Neural cell (in vitro differentiated cells): Measurements from ENCODE around the gene HIVEP3.

Experiments
- EZH2 ChIP-seq: fragments of 200-600, 300-800 bp; shearing (Covaris generic), sonication (generic); IDR thresholded peaks from 2 replicates; pipeline ENCODE4 v1.6.1; 2014; ENCODE audit warnings: antibody characterized with exemption, low read length, borderline replicate concordance, mild to moderate bottlenecking; ENCODE audit not compliant: insufficient read depth, poor library complexity, severe bottlenecking
- MXI1 ChIP-seq: fragments of 450-650 bp; conservative IDR thresholded peaks from 2 replicates; pipeline ENCODE4 v1.6.1; 2014; ENCODE audit warnings: antibody characterized with exemption, mild to moderate bottlenecking; ENCODE audit not compliant: poor library complexity, severe bottlenecking
- SMC3 ChIP-seq: fragments of 450-650 bp; conservative IDR thresholded peaks from 2 replicates; pipeline ENCODE4 v1.6.1; 2014; ENCODE audit warnings: antibody characterized with exemption, mild to moderate bottlenecking, moderate library complexity; ENCODE audit not compliant: poor library complexity
- TAF1 ChIP-seq: IDR thresholded peaks from 2 replicates; pipeline ENCODE4 v1.6.1; 2012; ENCODE audit warnings: low read depth
- TF ChIP-seq, protein P1 (sequence below): fragments of 450-650 bp; IDR thresholded peaks from 2 replicates; pipeline ENCODE4 v1.5.1; 2014; ENCODE audit warnings: antibody characterized with exemption, mild to moderate bottlenecking, moderate library complexity; ENCODE audit not compliant: poor library complexity, severe bottlenecking
- TF ChIP-seq, protein P2 (sequence below): IDR thresholded peaks from 2 replicates; pipeline ENCODE4 v1.6.1; 2012; ENCODE audit warnings: borderline replicate concordance

DNA sequence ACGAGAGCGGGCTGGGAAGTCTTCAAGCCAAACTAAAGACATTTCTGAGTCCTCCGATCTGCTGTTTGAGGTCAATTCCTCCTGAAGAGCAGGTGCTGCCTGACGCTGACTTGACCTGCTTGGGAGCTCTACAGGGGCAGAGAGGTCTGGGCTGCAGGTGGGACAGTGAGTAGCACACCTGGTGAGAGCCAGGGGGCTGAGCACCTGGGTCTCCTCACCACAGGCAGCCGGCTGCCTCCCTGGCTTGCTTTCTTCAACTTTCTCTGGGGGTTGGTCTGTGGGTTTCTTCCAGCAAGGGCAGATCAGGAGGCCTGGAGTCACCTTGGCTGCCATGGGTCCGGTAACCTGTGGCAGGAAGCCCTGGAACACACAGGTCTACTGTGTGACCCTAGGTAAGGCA lies 326.8 kb downstream of the HIVEP3 start:
- TF ChIP-seq SMC3, result no peak
- TF ChIP-seq, protein P1, sequence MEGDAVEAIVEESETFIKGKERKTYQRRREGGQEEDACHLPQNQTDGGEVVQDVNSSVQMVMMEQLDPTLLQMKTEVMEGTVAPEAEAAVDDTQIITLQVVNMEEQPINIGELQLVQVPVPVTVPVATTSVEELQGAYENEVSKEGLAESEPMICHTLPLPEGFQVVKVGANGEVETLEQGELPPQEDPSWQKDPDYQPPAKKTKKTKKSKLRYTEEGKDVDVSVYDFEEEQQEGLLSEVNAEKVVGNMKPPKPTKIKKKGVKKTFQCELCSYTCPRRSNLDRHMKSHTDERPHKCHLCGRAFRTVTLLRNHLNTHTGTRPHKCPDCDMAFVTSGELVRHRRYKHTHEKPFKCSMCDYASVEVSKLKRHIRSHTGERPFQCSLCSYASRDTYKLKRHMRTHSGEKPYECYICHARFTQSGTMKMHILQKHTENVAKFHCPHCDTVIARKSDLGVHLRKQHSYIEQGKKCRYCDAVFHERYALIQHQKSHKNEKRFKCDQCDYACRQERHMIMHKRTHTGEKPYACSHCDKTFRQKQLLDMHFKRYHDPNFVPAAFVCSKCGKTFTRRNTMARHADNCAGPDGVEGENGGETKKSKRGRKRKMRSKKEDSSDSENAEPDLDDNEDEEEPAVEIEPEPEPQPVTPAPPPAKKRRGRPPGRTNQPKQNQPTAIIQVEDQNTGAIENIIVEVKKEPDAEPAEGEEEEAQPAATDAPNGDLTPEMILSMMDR, result no peak
- no peak for TF ChIP-seq EZH2
- TF ChIP-seq, protein P2, sequence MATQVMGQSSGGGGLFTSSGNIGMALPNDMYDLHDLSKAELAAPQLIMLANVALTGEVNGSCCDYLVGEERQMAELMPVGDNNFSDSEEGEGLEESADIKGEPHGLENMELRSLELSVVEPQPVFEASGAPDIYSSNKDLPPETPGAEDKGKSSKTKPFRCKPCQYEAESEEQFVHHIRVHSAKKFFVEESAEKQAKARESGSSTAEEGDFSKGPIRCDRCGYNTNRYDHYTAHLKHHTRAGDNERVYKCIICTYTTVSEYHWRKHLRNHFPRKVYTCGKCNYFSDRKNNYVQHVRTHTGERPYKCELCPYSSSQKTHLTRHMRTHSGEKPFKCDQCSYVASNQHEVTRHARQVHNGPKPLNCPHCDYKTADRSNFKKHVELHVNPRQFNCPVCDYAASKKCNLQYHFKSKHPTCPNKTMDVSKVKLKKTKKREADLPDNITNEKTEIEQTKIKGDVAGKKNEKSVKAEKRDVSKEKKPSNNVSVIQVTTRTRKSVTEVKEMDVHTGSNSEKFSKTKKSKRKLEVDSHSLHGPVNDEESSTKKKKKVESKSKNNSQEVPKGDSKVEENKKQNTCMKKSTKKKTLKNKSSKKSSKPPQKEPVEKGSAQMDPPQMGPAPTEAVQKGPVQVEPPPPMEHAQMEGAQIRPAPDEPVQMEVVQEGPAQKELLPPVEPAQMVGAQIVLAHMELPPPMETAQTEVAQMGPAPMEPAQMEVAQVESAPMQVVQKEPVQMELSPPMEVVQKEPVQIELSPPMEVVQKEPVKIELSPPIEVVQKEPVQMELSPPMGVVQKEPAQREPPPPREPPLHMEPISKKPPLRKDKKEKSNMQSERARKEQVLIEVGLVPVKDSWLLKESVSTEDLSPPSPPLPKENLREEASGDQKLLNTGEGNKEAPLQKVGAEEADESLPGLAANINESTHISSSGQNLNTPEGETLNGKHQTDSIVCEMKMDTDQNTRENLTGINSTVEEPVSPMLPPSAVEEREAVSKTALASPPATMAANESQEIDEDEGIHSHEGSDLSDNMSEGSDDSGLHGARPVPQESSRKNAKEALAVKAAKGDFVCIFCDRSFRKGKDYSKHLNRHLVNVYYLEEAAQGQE, result no peak
- TF ChIP-seq TAF1, result no peak
- no peak for TF ChIP-seq MXI1
